Heart left ventricle (tissue), 16 donors: ENCODE measurements around the gene RALGPS1. TPM values are rescaled to one million over a fixed set of nuclear protein-coding genes. Genes with fewer than 3 reads are reported as not detected.
A peak's percentile ranks its signal among the peaks of the same experiment; 100 is the strongest.

Source experiments
- ATAC-seq, 4 donors: fragments of 200-7000 bp; cut with Tn5 transposase; one replicate each; pipeline ENCODE4 v1.9.1; 2020 to 2022; ENCODE audit warnings: moderate library complexity in 4 of 4, mild to moderate bottlenecking in 3 of 4, moderate number of reproducible peaks in 1 of 4
- DNase-seq, 5 donors: peaks; one replicate each; pipeline ENCODE4 v3.0.0-alpha.2; 2020
- H3K27ac ChIP-seq, 12 donors: fragments of 200-600 bp; sonication (generic) in 4 of 12; one replicate each; pipeline versions ENCODE4 v1.5.0 to v1.8.0; 2016 to 2022; ENCODE audit warnings: mild to moderate bottlenecking in 2 of 12
- H3K27me3 ChIP-seq, 9 donors: fragments of 200-600 bp; sonication (generic) in 2 of 9; one replicate each; pipeline versions ENCODE4 v1.5.1 to v1.8.0; 2016 to 2022; ENCODE audit warnings: mild to moderate bottlenecking in 3 of 9
- H3K36me3 ChIP-seq, 9 donors: fragments of 200-600 bp; sonication (generic) in 2 of 9; one replicate each; pipeline versions ENCODE4 v1.5.0 to v1.8.0; 2018 to 2022; ENCODE audit warnings: mild to moderate bottlenecking in 2 of 9
- H3K4me1 ChIP-seq, 12 donors: fragments of 200-600 bp; sonication (generic) in 4 of 12; one replicate each; pipeline versions ENCODE4 v1.5.0 to v1.8.0; 2016 to 2022; ENCODE audit warnings: mild to moderate bottlenecking in 3 of 12
- H3K4me3 ChIP-seq, 12 donors: fragments of 200-600 bp; sonication (generic) in 4 of 12; one replicate each; pipeline versions ENCODE4 v1.5.0 to v1.8.0; 2017 to 2022; ENCODE audit warnings: mild to moderate bottlenecking in 9 of 12, moderate library complexity in 4 of 12
- H3K9me3 ChIP-seq, 12 donors: fragments of 200-600 bp; sonication (generic) in 4 of 12; one replicate each; pipeline versions ENCODE4 v1.5.0 to v1.8.0; 2016 to 2022; ENCODE audit warnings: mild to moderate bottlenecking in 1 of 12
- POLR2A ChIP-seq, 2 donors: fragments of 450-650 bp; IDR thresholded peaks; one replicate each; pipeline ENCODE4 v1.6.1; 2017; ENCODE audit warnings: antibody characterized with exemption in 2 of 2, mild to moderate bottlenecking in 2 of 2, moderate library complexity in 2 of 2
- WGBS, 4 donors: extraction: QIAGEN DNeasy Blood & Tissue Kit in 2 of 4; methylation state at CpG; one replicate each; pipeline versions ENCODE4 v1.1.5 to v1.1.7; 2013 to 2018; 5-methylcytosine and 5-hydroxymethylcytosine counted together
- intact Hi-C, 10 donors: fragments of 100-400 bp; cut with DNase I; formaldehyde crosslinking; loops; one replicate each; pipeline versions ENCODE4 v1.11.1 to v1.14.2; 2022
- polyA plus RNA-seq, 2 donors: library from polyadenylated mRNA; stranded (reverse); fragments of 200-250 nt; gene quantifications; one replicate each; pipeline ENCODE4 v1.2.3, GENCODE V29; 2013
- total RNA-seq, 9 donors: library from RNA; depleted of rRNA in 2 of 9; stranded (reverse); fragments of >200 nt in 2 of 9; fragmentation: NEBNext Ultra II Directional in 3 of 9; extraction: Animal tissue kit (Norgen Biotek cat#: 25700) in 3 of 9; gene quantifications; one replicate each; pipeline versions ENCODE4 v1.1.0 to v1.2.4, GENCODE V29; 2016 to 2023
- TF ChIP-seq, protein P1 (sequence below), 12 donors: fragments of 200-600 bp; sonication (generic) in 4 of 12; IDR thresholded peaks; one replicate each; pipeline versions ENCODE4 v1.5.0 to v1.8.0; 2018 to 2022; ENCODE audit warnings: antibody characterized with exemption in 12 of 12, mild to moderate bottlenecking in 5 of 12
- donor health status: ischemic (EF 13 %, LVEDD 7.1; RV severe dilation, severe dysfunction).
- donor health status: healthy with polysubstance abuse.
- donor health status: DM: no; HTN: yes; CAD: no.
- donor health status: DM: no; HTN: no; CAD: no.
- donor health status: ischemic (EF 25% LVEDD 6.9; RV normal size, moderate dysfunction).
- donor health status: ischemic (EF 25% LVEDD 5.7; RV mildly dilated, moderate dysfunction).
- donor health status: healthy.
- donor health status: DM: yes; HTN: yes; CAD: no.
- donor health status: ischemic (EF 35%, LVEDD 5.7; RV mildly dilated, moderate dysfunction).
- donor health status: nonischemic (EF 11% LVEDD 7.7; RV severe dilation, severe dysfunction).
- donor health status: DM: yes; HTN: yes; CAD: no.
- donor health status: PGD.
- donor health status: ischemic (EF 29% LVEDD 5.4; RV normal size, mild dysfunction).
- donor health status: nonischemic (EF 23%, LVEDD 6.1; RV moderate dilation, normal function).

The RALGPS1 gene
- total and polyA plus RNA-seq, 11 donors = 8.0 to 21.8 (median 14.4) TPM

DNA sequence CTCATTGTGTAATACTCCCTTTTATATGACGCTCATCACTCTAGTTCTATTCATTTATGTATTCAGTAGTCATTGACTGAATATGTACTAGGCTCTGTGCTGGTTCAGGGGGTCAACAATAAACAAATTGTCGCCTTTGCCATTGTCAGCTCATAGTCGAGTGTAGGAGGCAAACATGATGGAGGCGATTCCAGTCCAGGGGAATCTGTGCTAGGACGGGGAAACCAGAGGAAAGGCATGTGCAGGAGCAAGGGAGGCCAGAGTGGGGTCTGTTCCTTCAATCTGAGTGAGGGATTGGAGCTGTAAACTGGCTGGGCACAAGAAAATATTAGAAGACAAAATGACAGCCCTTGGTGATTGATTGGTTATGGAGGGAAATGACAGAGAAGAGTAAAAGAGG, 123.9 kb downstream of the RALGPS1 start:
- 89 to 100% (median 97%) methylated on average over 5 of the region's 5 CpGs for WGBS, 4 donors
- Histone ChIP-seq H3K27me3 (no peaks in the 10 kb centered on the region), H3K4me1 (peaks cover 0 to 41% (median 26%) of the 10 kb centered on the region in 12 donors), H3K9me3 (no peaks in the 10 kb centered on the region), H3K36me3 (no peaks in the 10 kb centered on the region), H3K4me3 (no peak overlapping the region), H3K27ac (no peak overlapping the region)
- ATAC-seq (no peak), DNase-seq (no peak)
- TF ChIP-seq POLR2A (IDR thresholded peaks at IDR 0.05) = no peak
- TF ChIP-seq, protein P1, sequence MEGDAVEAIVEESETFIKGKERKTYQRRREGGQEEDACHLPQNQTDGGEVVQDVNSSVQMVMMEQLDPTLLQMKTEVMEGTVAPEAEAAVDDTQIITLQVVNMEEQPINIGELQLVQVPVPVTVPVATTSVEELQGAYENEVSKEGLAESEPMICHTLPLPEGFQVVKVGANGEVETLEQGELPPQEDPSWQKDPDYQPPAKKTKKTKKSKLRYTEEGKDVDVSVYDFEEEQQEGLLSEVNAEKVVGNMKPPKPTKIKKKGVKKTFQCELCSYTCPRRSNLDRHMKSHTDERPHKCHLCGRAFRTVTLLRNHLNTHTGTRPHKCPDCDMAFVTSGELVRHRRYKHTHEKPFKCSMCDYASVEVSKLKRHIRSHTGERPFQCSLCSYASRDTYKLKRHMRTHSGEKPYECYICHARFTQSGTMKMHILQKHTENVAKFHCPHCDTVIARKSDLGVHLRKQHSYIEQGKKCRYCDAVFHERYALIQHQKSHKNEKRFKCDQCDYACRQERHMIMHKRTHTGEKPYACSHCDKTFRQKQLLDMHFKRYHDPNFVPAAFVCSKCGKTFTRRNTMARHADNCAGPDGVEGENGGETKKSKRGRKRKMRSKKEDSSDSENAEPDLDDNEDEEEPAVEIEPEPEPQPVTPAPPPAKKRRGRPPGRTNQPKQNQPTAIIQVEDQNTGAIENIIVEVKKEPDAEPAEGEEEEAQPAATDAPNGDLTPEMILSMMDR (IDR thresholded peaks at IDR 0.05) = no peak
- intact Hi-C loops = no loop called here

DNA sequence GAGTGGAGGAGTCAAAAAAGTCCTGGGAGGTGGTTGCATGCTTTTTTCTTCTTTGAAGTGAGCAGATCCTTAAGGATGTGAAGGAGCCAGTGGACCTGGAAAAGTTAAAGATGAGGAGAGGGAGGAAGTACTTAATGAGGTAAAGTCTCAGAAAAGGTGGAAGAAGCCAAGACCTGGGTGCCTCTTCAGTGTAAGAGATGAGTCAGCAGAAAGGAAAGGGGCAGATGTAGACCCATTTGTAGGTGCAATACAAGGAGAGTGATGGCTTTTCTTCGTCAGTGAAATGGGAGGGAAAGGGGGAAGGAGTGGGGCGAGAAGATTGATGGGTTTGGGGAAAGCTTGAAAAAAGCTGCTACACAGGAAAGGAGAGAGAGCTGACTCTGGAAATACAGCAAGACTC, 124.9 kb downstream of the RALGPS1 start:
- WGBS, 4 donors = 95 to 98% (median 97%) methylated on average over 2 of the region's 2 CpGs
- Histone ChIP-seq H3K4me3 (no peak overlapping the region), H3K36me3 (no peaks in the 10 kb centered on the region), H3K4me1 (peaks cover 0 to 31% (median 19%) of the 10 kb centered on the region in 12 donors), H3K27ac (no peak overlapping the region), H3K9me3 (no peaks in the 10 kb centered on the region), H3K27me3 (no peaks in the 10 kb centered on the region)
- ATAC-seq = no peak
- DNase-seq = no peak
- intact Hi-C loops = no loop called here
- no peak for TF ChIP-seq POLR2A (IDR thresholded peaks at IDR 0.05)
- TF ChIP-seq, protein P1 (IDR thresholded peaks at IDR 0.05) = no peak

DNA sequence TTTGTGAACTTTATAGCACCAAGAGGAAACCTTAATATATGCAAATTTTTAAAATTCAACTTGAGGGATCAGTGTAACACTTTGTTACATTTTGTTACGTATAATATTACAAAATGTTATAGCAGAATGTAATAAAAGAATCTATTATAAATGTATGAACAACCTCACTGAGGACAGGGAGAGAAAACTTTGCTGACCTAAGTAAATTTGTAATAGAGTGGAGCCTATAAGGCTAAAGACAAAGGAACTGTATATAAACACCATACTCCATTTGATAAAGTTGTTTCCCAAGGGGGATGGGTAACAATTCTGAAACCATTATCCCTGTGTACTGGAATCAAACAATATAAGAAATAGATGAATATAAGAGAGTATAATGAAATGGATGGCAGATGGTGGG, 130.6 kb downstream of the RALGPS1 start:
- DNase-seq (no peak), ATAC-seq (no peak)
- Histone ChIP-seq H3K4me1 (peaks cover 0 to 22% (median 10%) of the 10 kb centered on the region in 12 donors), H3K27me3 (no peaks in the 10 kb centered on the region), H3K36me3 (no peaks in the 10 kb centered on the region), H3K4me3 (no peak overlapping the region), H3K27ac (no peak overlapping the region), H3K9me3 (no peaks in the 10 kb centered on the region)
- intact Hi-C loops = loop anchor here in 1 of 10 donors (10.0 kb wide), 1 partner anchor 120 kb away; no protein-coding TSS in a partner anchor
- TF ChIP-seq POLR2A (IDR thresholded peaks at IDR 0.05) = no peak
- TF ChIP-seq, protein P1 (IDR thresholded peaks at IDR 0.05) = no peak
- WGBS, 4 donors = 90 to 97% (median 96%) methylated on average over 1 of the region's 1 CpG

DNA sequence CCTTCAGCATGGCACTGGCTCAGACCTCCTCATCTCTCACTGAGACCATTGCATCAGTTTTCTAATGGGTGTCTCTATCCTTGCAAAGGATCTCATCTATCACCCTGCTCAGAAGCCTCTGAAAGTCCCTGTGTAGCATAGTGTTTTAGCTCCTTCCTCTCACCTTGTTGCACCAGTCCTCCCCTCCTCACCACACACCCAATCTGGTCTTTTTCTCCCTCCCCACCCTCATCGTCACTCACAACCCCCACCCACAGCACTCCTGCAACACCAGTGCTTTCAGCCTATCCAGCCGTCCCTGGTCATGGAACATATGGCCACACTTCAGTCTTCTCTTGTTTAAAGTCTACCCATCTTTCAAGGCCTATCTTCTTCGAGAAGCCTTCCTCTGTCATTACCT, 133.4 kb downstream of the RALGPS1 start:
- H3K27ac ChIP-seq = peak overlapping the region in 4 of 12 donors; percentile 39 to 82 (median 58)
- H3K4me3 ChIP-seq = no peak overlapping the region
- DNase-seq = no peak
- H3K36me3 ChIP-seq = no peaks in the 10 kb centered on the region
- 98 to 100% (median 98%) methylated on average over 3 of the region's 3 CpGs for WGBS, 4 donors
- no peak for TF ChIP-seq POLR2A (IDR thresholded peaks at IDR 0.05)
- TF ChIP-seq, protein P1 (IDR thresholded peaks at IDR 0.05) = no peak
- peaks cover 0 to 42% (median 20%) of the 10 kb centered on the region in 12 donors for H3K4me1 ChIP-seq
- H3K9me3 ChIP-seq = no peaks in the 10 kb centered on the region
- no peaks in the 10 kb centered on the region for H3K27me3 ChIP-seq
- intact Hi-C loops = loop anchor here in 1 of 10 donors (10.0 kb wide), 1 partner anchor 117 kb away; no protein-coding TSS in a partner anchor
- ATAC-seq = no peak
